ENCODE results near the gene TP73.

DNA sequence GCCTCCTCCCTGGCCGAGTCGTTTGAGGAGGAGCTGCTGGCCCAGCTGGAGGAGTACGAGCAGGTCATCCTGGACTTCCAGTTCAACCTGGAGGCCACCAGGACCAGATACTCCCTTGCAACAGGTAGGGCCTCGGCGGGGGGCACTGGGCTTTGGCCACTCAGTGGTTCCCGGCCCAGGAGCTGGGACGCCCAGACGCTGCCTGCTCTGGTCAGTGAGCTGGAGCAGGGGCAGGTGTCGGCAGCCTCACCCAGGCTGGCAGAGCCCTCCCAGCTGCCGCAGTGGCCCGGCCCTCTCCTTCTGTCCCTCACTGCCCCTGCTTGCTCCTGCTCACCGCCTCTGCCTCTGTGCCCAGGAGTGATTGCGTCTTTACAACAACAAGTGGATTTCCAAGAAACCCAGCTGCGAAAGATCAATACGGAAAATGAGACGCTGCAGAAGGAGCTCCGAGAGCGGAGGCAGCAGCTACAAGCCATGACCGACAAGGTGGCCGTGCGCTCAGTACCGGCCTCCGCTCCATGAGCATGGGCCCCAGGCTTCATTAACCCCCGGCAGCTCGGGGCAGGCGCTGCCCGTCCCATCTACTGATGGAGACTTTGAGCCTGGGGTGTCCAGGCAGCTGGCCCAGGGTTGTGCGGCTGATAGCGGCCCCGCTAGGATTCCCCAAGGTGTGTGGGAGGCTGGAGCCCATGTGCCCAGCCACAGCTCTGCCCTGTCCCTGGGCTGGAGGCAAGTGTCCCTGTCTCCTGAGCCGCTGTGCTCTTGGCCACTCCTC is 111.2 kb downstream of the TP73 start:
- TF ChIP-seq POLR2AphosphoS5 (IDR thresholded peaks at IDR 0.05; ENCODE audit: low read depth, low read length) (no peak), TAF1 (IDR thresholded peaks at IDR 0.05; ENCODE audit: borderline replicate concordance, insufficient read depth, low read length) (no peak)
